Measurements from ENCODE around the gene LRP8.

Gene LRP8

GRCh38 chr1:53296117-53296749 is 31.6 kb downstream of the LRP8 start:
- Mint-ChIP-seq H3K27me3 (no peaks in the 10 kb centered on the region), H3K4me3 (no peak overlapping the region), H3K36me3 (no peaks in the 10 kb centered on the region), H3K27ac (no peak overlapping the region), H3K9me3 (ENCODE audit: low read depth) (no peaks in the 10 kb centered on the region), H3K4me1 (ENCODE audit: low read depth) (peaks cover 23% of the 10 kb centered on the region)

GRCh38 chr1:53295726-53296116 is 32.1 kb downstream of the LRP8 start:
- Mint-ChIP-seq H3K4me1 (ENCODE audit: low read depth) (peaks cover 23% of the 10 kb centered on the region), H3K27ac (no peak overlapping the region), H3K9me3 (ENCODE audit: low read depth) (no peaks in the 10 kb centered on the region), H3K4me3 (no peak overlapping the region), H3K36me3 (no peaks in the 10 kb centered on the region), H3K27me3 (no peaks in the 10 kb centered on the region)

- peaks cover 23% of the 10 kb centered on the region for H3K4me1 Mint-ChIP-seq (ENCODE audit: low read depth)
- no peak overlapping the region for H3K27ac Mint-ChIP-seq
- no peak overlapping the region for H3K4me3 Mint-ChIP-seq
- no peaks in the 10 kb centered on the region for H3K27me3 Mint-ChIP-seq
- H3K36me3 Mint-ChIP-seq: no peaks in the 10 kb centered on the region
- no peaks in the 10 kb centered on the region for H3K9me3 Mint-ChIP-seq (ENCODE audit: low read depth)
Measured at GRCh38 chr1:53295295-53295694, 32.6 kb downstream of the LRP8 start.

GRCh38 chr1:53294567-53294966 is 33.3 kb downstream of the LRP8 start:
- Mint-ChIP-seq H3K4me3 (no peak overlapping the region), H3K27ac (no peak overlapping the region), H3K36me3 (peaks cover 3% of the 10 kb centered on the region), H3K27me3 (no peaks in the 10 kb centered on the region), H3K4me1 (ENCODE audit: low read depth) (peaks cover 23% of the 10 kb centered on the region), H3K9me3 (ENCODE audit: low read depth) (no peaks in the 10 kb centered on the region)

GRCh38 chr1:53294061-53294460 is 33.8 kb downstream of the LRP8 start:
- Mint-ChIP-seq H3K4me3 (no peak overlapping the region), H3K9me3 (ENCODE audit: low read depth) (no peaks in the 10 kb centered on the region), H3K27me3 (no peaks in the 10 kb centered on the region), H3K36me3 (peaks cover 3% of the 10 kb centered on the region), H3K27ac (no peak overlapping the region), H3K4me1 (ENCODE audit: low read depth) (peaks cover 23% of the 10 kb centered on the region)

- Mint-ChIP-seq H3K4me1 (ENCODE audit: low read depth) (peaks cover 23% of the 10 kb centered on the region), H3K27ac (no peak overlapping the region), H3K4me3 (no peak overlapping the region), H3K36me3 (peaks cover 3% of the 10 kb centered on the region), H3K9me3 (ENCODE audit: low read depth) (no peaks in the 10 kb centered on the region), H3K27me3 (no peaks in the 10 kb centered on the region)
Measured at GRCh38 chr1:53293123-53293522, 34.7 kb downstream of the LRP8 start.

- H3K9me3 Mint-ChIP-seq (ENCODE audit: low read depth): no peaks in the 10 kb centered on the region
- no peaks in the 10 kb centered on the region for H3K27me3 Mint-ChIP-seq
- H3K27ac Mint-ChIP-seq: no peak overlapping the region
- H3K36me3 Mint-ChIP-seq: peaks cover 3% of the 10 kb centered on the region
- peaks cover 23% of the 10 kb centered on the region for H3K4me1 Mint-ChIP-seq (ENCODE audit: low read depth)
- H3K4me3 Mint-ChIP-seq: no peak overlapping the region
Measured at GRCh38 chr1:53292690-53293089, 35.2 kb downstream of the LRP8 start.

GRCh38 chr1:53291574-53291973 is 36.3 kb downstream of the LRP8 start:
- no peak overlapping the region for H3K4me3 Mint-ChIP-seq
- H3K4me1 Mint-ChIP-seq (ENCODE audit: low read depth): peaks cover 23% of the 10 kb centered on the region
- H3K36me3 Mint-ChIP-seq: peaks cover 3% of the 10 kb centered on the region
- H3K27me3 Mint-ChIP-seq: no peaks in the 10 kb centered on the region
- H3K27ac Mint-ChIP-seq: no peak overlapping the region
- H3K9me3 Mint-ChIP-seq (ENCODE audit: low read depth): no peaks in the 10 kb centered on the region

GRCh38 chr1:53288790-53289429 is 39.0 kb downstream of the LRP8 start:
- Mint-ChIP-seq H3K4me1 (ENCODE audit: low read depth) (peaks cover 11% of the 10 kb centered on the region), H3K9me3 (ENCODE audit: low read depth) (no peaks in the 10 kb centered on the region), H3K4me3 (no peak overlapping the region), H3K27ac (no peak overlapping the region), H3K27me3 (no peaks in the 10 kb centered on the region), H3K36me3 (peaks cover 5% of the 10 kb centered on the region)

- Mint-ChIP-seq H3K4me1 (ENCODE audit: low read depth) (peaks cover 6% of the 10 kb centered on the region), H3K27me3 (no peaks in the 10 kb centered on the region), H3K27ac (no peak overlapping the region), H3K9me3 (ENCODE audit: low read depth) (no peaks in the 10 kb centered on the region), H3K4me3 (no peak overlapping the region), H3K36me3 (peaks cover 5% of the 10 kb centered on the region)
Measured at GRCh38 chr1:53288002-53288789, 39.7 kb downstream of the LRP8 start.

GRCh38 chr1:53286955-53287354 is 40.9 kb downstream of the LRP8 start:
- Mint-ChIP-seq H3K36me3 (peaks cover 5% of the 10 kb centered on the region), H3K27ac (no peak overlapping the region), H3K9me3 (ENCODE audit: low read depth) (no peaks in the 10 kb centered on the region), H3K4me3 (no peak overlapping the region), H3K27me3 (no peaks in the 10 kb centered on the region), H3K4me1 (ENCODE audit: low read depth) (no peaks in the 10 kb centered on the region)

GRCh38 chr1:53285969-53286760 is 41.7 kb downstream of the LRP8 start:
- peaks cover 5% of the 10 kb centered on the region for H3K36me3 Mint-ChIP-seq
- H3K4me1 Mint-ChIP-seq (ENCODE audit: low read depth): no peaks in the 10 kb centered on the region
- no peak overlapping the region for H3K4me3 Mint-ChIP-seq
- H3K9me3 Mint-ChIP-seq (ENCODE audit: low read depth): no peaks in the 10 kb centered on the region
- H3K27me3 Mint-ChIP-seq: no peaks in the 10 kb centered on the region
- no peak overlapping the region for H3K27ac Mint-ChIP-seq

GRCh38 chr1:53285546-53285945 is 42.3 kb downstream of the LRP8 start:
- Mint-ChIP-seq H3K9me3 (ENCODE audit: low read depth) (no peaks in the 10 kb centered on the region), H3K27me3 (no peaks in the 10 kb centered on the region), H3K4me3 (no peak overlapping the region), H3K27ac (no peak overlapping the region), H3K36me3 (peaks cover 5% of the 10 kb centered on the region), H3K4me1 (ENCODE audit: low read depth) (no peaks in the 10 kb centered on the region)

GRCh38 chr1:53284224-53285020 is 43.4 kb downstream of the LRP8 start:
- Mint-ChIP-seq H3K4me3 (no peak overlapping the region), H3K27me3 (no peaks in the 10 kb centered on the region), H3K27ac (no peak overlapping the region), H3K9me3 (ENCODE audit: low read depth) (no peaks in the 10 kb centered on the region), H3K4me1 (ENCODE audit: low read depth) (no peaks in the 10 kb centered on the region), H3K36me3 (peaks cover 2% of the 10 kb centered on the region)
